SU-DHL-6 (cell line): ENCODE results near the gene FSTL4.

Experiments
- H2AFZ ChIP-seq: fragments of 200-600 bp; sonication (generic); 2 replicates; pipeline ENCODE4 v1.6.1; 2014; ENCODE audit warnings: low read depth, mild to moderate bottlenecking, moderate library complexity, mixed read lengths, antibody characterized with exemption, low read length; ENCODE audit not compliant: severe bottlenecking
- H3F3A ChIP-seq: fragments of 200-600 bp; shearing (Covaris generic); 2 replicates; pipeline ENCODE4 v1.6.0; 2016; ENCODE audit warnings: antibody characterized with exemption, mild to moderate bottlenecking; ENCODE audit not compliant: insufficient read depth
- H3K27ac ChIP-seq: fragments of 200-600 bp; sonication (generic); 2 replicates; pipeline ENCODE4 v1.5.1; 2016; ENCODE audit warnings: low read depth, mild to moderate bottlenecking, low read length, moderate library complexity, mixed read lengths
- H3K27me3 ChIP-seq: fragments of 200-600 bp; sonication (generic), shearing (Covaris generic); 2 replicates; pipeline ENCODE4 v1.6.0; 2014; ENCODE audit warnings: mild to moderate bottlenecking, low read length
- H3K36me3 ChIP-seq: fragments of 200-600 bp; sonication (generic); 2 replicates; pipeline ENCODE4 v1.6.1; 2014; ENCODE audit warnings: mild to moderate bottlenecking, low read length, mixed read lengths
- H3K4me2 ChIP-seq: fragments of 300-600, 200-600 bp; shearing (Covaris generic), sonication (generic); 2 replicates; pipeline ENCODE4 v1.6.0; 2014; ENCODE audit warnings: low read length, low read depth, mild to moderate bottlenecking; ENCODE audit not compliant: poor library complexity, severe bottlenecking
- H3K4me3 ChIP-seq: fragments of 200-600 bp; sonication (generic); 2 replicates; pipeline ENCODE4 v1.5.1; 2014; ENCODE audit warnings: antibody characterized with exemption, low read length, mild to moderate bottlenecking, mixed read lengths; ENCODE audit not compliant: insufficient read depth, poor library complexity, severe bottlenecking
- H3K79me2 ChIP-seq: fragments of 200-600 bp; sonication (generic); 2 replicates; pipeline ENCODE4 v1.6.1; 2014; ENCODE audit warnings: mild to moderate bottlenecking, low read length, moderate library complexity; ENCODE audit not compliant: insufficient read depth
- H3K9ac ChIP-seq: fragments of 200-600 bp; sonication (generic); 2 replicates; pipeline ENCODE4 v1.7.0; 2014; ENCODE audit warnings: mild to moderate bottlenecking, low read length
- H3K9me2 ChIP-seq: fragments of 200-600 bp; sonication (generic); replicated peaks from 2 replicates; pipeline ENCODE4 v1.6.1; 2014; ENCODE audit warnings: low read length; ENCODE audit not compliant: insufficient read depth
- H3K9me3 ChIP-seq: fragments of 200-600 bp; sonication (generic); 2 replicates; pipeline ENCODE4 v1.6.1; 2014; ENCODE audit warnings: low read length, mixed read lengths; ENCODE audit not compliant: insufficient read depth
- H4K20me1 ChIP-seq: fragments of 200-600 bp; sonication (generic); 2 replicates; pipeline ENCODE4 v1.6.1; 2014; ENCODE audit warnings: low read depth, mild to moderate bottlenecking, antibody characterized with exemption, low read length, moderate library complexity, mixed read lengths
- CTCF ChIP-seq: fragments of 200-600 bp; sonication (generic); IDR thresholded peaks from one replicate; pipeline ENCODE4 v1.5.1; 2017; ENCODE audit warnings: antibody characterized with exemption, mild to moderate bottlenecking, low read length, moderate library complexity; ENCODE audit not compliant: insufficient read depth, poor library complexity, severe bottlenecking
- EZH2phosphoT487 ChIP-seq: fragments of 200-600 bp; sonication (generic), shearing (Covaris generic); conservative IDR thresholded peaks from 2 replicates; pipeline ENCODE4 v1.6.1; 2018; ENCODE audit warnings: mild to moderate bottlenecking, antibody characterized with exemption, low read length, moderate library complexity, mixed read lengths

FSTL4 gene

GRCh38 chr5:133317558-133317957, 294.8 kb downstream of the FSTL4 start:
- Histone ChIP-seq H3K4me2 (no peak overlapping the region), H3F3A (no peaks in the 10 kb centered on the region), H3K9me3 (no peaks in the 10 kb centered on the region), H3K36me3 (no peaks in the 10 kb centered on the region), H3K27ac (no peak overlapping the region), H3K9ac (no peak overlapping the region), H3K4me3 (no peak overlapping the region), H3K79me2 (no peaks in the 10 kb centered on the region), H3K27me3 (no peaks in the 10 kb centered on the region), H2AFZ (no peak overlapping the region), H4K20me1 (no peaks in the 10 kb centered on the region), H3K9me2 (no peaks in the 10 kb centered on the region)
- TF ChIP-seq CTCF: no peak
- TF ChIP-seq EZH2phosphoT487: no peak

GRCh38 chr5:133316346-133317343, 295.7 kb downstream of the FSTL4 start:
- no peak overlapping the region for H3K4me2 ChIP-seq

GRCh38 chr5:133314086-133314485, 298.3 kb downstream of the FSTL4 start:
- H3K36me3 ChIP-seq: no peaks in the 10 kb centered on the region
- TF ChIP-seq CTCF: no peak
- TF ChIP-seq EZH2phosphoT487: no peak
- no peak overlapping the region for H3K9ac ChIP-seq
- H3K4me2 ChIP-seq: no peak overlapping the region
- H3K79me2 ChIP-seq: no peaks in the 10 kb centered on the region
- H3K27me3 ChIP-seq: no peaks in the 10 kb centered on the region
- H3K9me2 ChIP-seq: no peaks in the 10 kb centered on the region
- no peak overlapping the region for H2AFZ ChIP-seq
- no peaks in the 10 kb centered on the region for H3F3A ChIP-seq
- H3K9me3 ChIP-seq: no peaks in the 10 kb centered on the region
- no peak overlapping the region for H3K4me3 ChIP-seq
- no peak overlapping the region for H3K27ac ChIP-seq
- H4K20me1 ChIP-seq: no peaks in the 10 kb centered on the region

More at GRCh38 chr5:133316346-133317343, 295.7 kb downstream of the FSTL4 start:
- Histone ChIP-seq H3K9me3 (no peaks in the 10 kb centered on the region), H3K36me3 (no peaks in the 10 kb centered on the region), H3K4me3 (no peak overlapping the region), H3K27ac (no peak overlapping the region), H3K9ac (no peak overlapping the region), H3K9me2 (no peaks in the 10 kb centered on the region), H3K27me3 (no peaks in the 10 kb centered on the region), H3K79me2 (no peaks in the 10 kb centered on the region), H4K20me1 (no peaks in the 10 kb centered on the region), H2AFZ (no peak overlapping the region), H3F3A (no peaks in the 10 kb centered on the region)
- no peak for TF ChIP-seq EZH2phosphoT487
- TF ChIP-seq CTCF: no peak
